Esophagus (tissue), 2 donors: Measurements from ENCODE around the gene CACNG4. TPM values are rescaled to one million over a fixed set of nuclear protein-coding genes. Genes with fewer than 3 reads are reported as not detected.

ENCODE experiments used
- H3K27ac ChIP-seq, 2 donors: one replicate each; pipeline ENCODE4 v1.5.1; 2013; ENCODE audit warnings: low read depth in 2 of 2, mild to moderate bottlenecking in 2 of 2, inconsistent platforms in 1 of 2, low read length in 1 of 2, moderate library complexity in 1 of 2
- H3K27me3 ChIP-seq, 2 donors: one replicate each; pipeline ENCODE4 v1.6.1; 2013; ENCODE audit warnings: low read length in 2 of 2, control low read depth in 1 of 2, mild to moderate bottlenecking in 1 of 2; ENCODE audit not compliant: insufficient read depth in 2 of 2, control insufficient read depth in 1 of 2
- H3K36me3 ChIP-seq, 2 donors: one replicate each; pipeline ENCODE4 v1.6.1; 2013; ENCODE audit warnings: low read length in 1 of 2; ENCODE audit not compliant: control insufficient read depth in 2 of 2, insufficient read depth in 2 of 2
- H3K4me1 ChIP-seq, 2 donors: one replicate each; pipeline ENCODE4 v1.6.1; 2013; ENCODE audit warnings: low read length in 1 of 2; ENCODE audit not compliant: control insufficient read depth in 2 of 2, insufficient read depth in 2 of 2
- H3K4me3 ChIP-seq, 2 donors: one replicate each; pipeline ENCODE4 v1.5.1; 2013; ENCODE audit warnings: low read length in 2 of 2, mild to moderate bottlenecking in 2 of 2, low read depth in 1 of 2, moderate library complexity in 1 of 2
- H3K9me3 ChIP-seq, 2 donors: one replicate each; pipeline ENCODE4 v1.6.1; 2013; ENCODE audit warnings: mild to moderate bottlenecking in 2 of 2, low read depth in 1 of 2, low read length in 1 of 2, moderate library complexity in 1 of 2; ENCODE audit not compliant: control insufficient read depth in 2 of 2, insufficient read depth in 1 of 2
- WGBS, 2 donors: extraction: QIAGEN DNeasy Blood & Tissue Kit; methylation state at CpG; one replicate each; pipeline ENCODE4 v1.1.7; 2013; 5-methylcytosine and 5-hydroxymethylcytosine counted together
- polyA plus RNA-seq, 2 donors: library from polyadenylated mRNA; stranded (reverse); fragments of 200-250 nt; gene quantifications; one replicate each; pipeline ENCODE4 v1.2.3, GENCODE V29; 2013
- donor health status: healthy with polysubstance abuse.
- donor health status: Bipolar disorder and iron deficiency.

CACNG4 gene
- polyA plus RNA-seq, 2 donors = 0.18 to 0.29 TPM

- Histone ChIP-seq H3K27ac (no peak overlapping the region), H3K4me1 (no peaks in the 10 kb centered on the region), H3K36me3 (peaks cover 0 to 3% of the 10 kb centered on the region in 2 donors), H3K4me3 (no peak overlapping the region), H3K27me3 (no peaks in the 10 kb centered on the region), H3K9me3 (no peaks in the 10 kb centered on the region)
These were observed 107.1 kb downstream of the CACNG4 start for GRCh38 chr17:67071595-67071994.

GRCh38 chr17:67072885-67073284, 108.4 kb downstream of the CACNG4 start:
- Histone ChIP-seq H3K9me3 (no peaks in the 10 kb centered on the region), H3K27me3 (no peaks in the 10 kb centered on the region), H3K36me3 (peaks cover 0 to 3% of the 10 kb centered on the region in 2 donors), H3K4me3 (no peak overlapping the region), H3K27ac (no peak overlapping the region), H3K4me1 (no peaks in the 10 kb centered on the region)
- 84 to 88% methylated on average over 3 of the region's 3 CpGs for WGBS, 2 donors

GRCh38 chr17:67074781-67075180, 110.3 kb downstream of the CACNG4 start:
- H3K4me3 ChIP-seq = no peak overlapping the region
- peaks cover 0 to 9% of the 10 kb centered on the region in 2 donors for H3K36me3 ChIP-seq
- H3K9me3 ChIP-seq = no peaks in the 10 kb centered on the region
- H3K27me3 ChIP-seq = no peaks in the 10 kb centered on the region
- WGBS, 2 donors = 59 to 88% methylated on average over 3 of the region's 3 CpGs
- no peaks in the 10 kb centered on the region for H3K4me1 ChIP-seq
- H3K27ac ChIP-seq = no peak overlapping the region

GRCh38 chr17:67076290-67076689, 111.8 kb downstream of the CACNG4 start:
- Histone ChIP-seq H3K9me3 (no peaks in the 10 kb centered on the region), H3K4me3 (no peak overlapping the region), H3K36me3 (peaks cover 0 to 9% of the 10 kb centered on the region in 2 donors), H3K27me3 (no peaks in the 10 kb centered on the region), H3K4me1 (no peaks in the 10 kb centered on the region), H3K27ac (no peak overlapping the region)
- 60 to 79% methylated on average over 7 of the region's 7 CpGs for WGBS, 2 donors

GRCh38 chr17:67078292-67078691, 113.8 kb downstream of the CACNG4 start:
- Histone ChIP-seq H3K27ac (no peak overlapping the region), H3K4me3 (no peak overlapping the region), H3K36me3 (peaks cover 0 to 9% of the 10 kb centered on the region in 2 donors), H3K9me3 (no peaks in the 10 kb centered on the region), H3K27me3 (no peaks in the 10 kb centered on the region), H3K4me1 (no peaks in the 10 kb centered on the region)
- WGBS, 2 donors = 97 to 98% methylated on average over 10 to 11 of the region's 11 CpGs

DNA sequence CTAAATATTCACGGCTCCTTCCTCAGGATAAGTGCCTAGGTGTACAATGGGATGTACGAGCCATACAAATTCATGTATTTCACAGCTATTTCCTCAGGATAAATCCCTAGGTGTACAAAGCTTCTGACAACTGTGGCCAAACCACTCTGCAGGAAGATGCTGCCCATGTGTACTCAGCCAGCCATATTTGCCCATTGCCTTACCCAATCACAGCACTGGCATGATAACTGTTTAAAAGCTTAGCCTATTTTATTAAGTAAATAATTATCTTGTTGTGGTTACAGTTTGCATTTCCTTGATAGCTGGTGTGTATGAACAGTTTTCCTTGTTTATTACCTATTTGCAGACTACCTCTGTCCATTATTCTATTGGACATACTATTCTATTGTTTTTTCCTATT, 115.0 kb downstream of the CACNG4 start:
- no peaks in the 10 kb centered on the region for H3K4me1 ChIP-seq
- WGBS, 2 donors = 92 to 96% methylated on average over 2 of the region's 2 CpGs
- no peak overlapping the region for H3K4me3 ChIP-seq
- peaks cover 0 to 9% of the 10 kb centered on the region in 2 donors for H3K36me3 ChIP-seq
- H3K9me3 ChIP-seq = no peaks in the 10 kb centered on the region
- H3K27ac ChIP-seq = no peak overlapping the region
- H3K27me3 ChIP-seq = no peaks in the 10 kb centered on the region

- no peak overlapping the region for H3K27ac ChIP-seq
- H3K9me3 ChIP-seq = no peaks in the 10 kb centered on the region
- peaks cover 0 to 9% of the 10 kb centered on the region in 2 donors for H3K36me3 ChIP-seq
- no peaks in the 10 kb centered on the region for H3K27me3 ChIP-seq
- H3K4me3 ChIP-seq = no peak overlapping the region
- 85 to 87% methylated on average over 2 of the region's 2 CpGs for WGBS, 2 donors
- H3K4me1 ChIP-seq = no peaks in the 10 kb centered on the region
These were observed 116.3 kb downstream of the CACNG4 start for GRCh38 chr17:67080804-67081203.

- no peaks in the 10 kb centered on the region for H3K27me3 ChIP-seq
- no peak overlapping the region for H3K4me3 ChIP-seq
- no peaks in the 10 kb centered on the region for H3K9me3 ChIP-seq
- H3K36me3 ChIP-seq = peaks cover 0 to 6% of the 10 kb centered on the region in 2 donors
- H3K4me1 ChIP-seq = no peaks in the 10 kb centered on the region
- H3K27ac ChIP-seq = no peak overlapping the region
- 52 to 70% methylated on average over 1 of the region's 1 CpG for WGBS, 2 donors
These were observed 117.6 kb downstream of the CACNG4 start for GRCh38 chr17:67082107-67082506.

Other genes with a start within 250 kb of the CACNG4 start
- not detected for gene CACNG5, start 129.6 kb upstream of the CACNG4 start, polyA plus RNA-seq
- not detected for gene CACNG1, start 79.8 kb downstream of the CACNG4 start, polyA plus RNA-seq